Kidney epithelial cell (primary cell): Measurements from ENCODE around the gene AGPAT3. TPM values are rescaled to one million over a fixed set of nuclear protein-coding genes. Genes with fewer than 3 reads are reported as not detected.

Experiments used
- DNase-seq: peaks from one replicate; pipeline ENCODE4 v3.0.0-alpha.2; 2010; ENCODE audit warnings: low read depth
- H3K27me3 ChIP-seq: 2 replicates; pipeline ENCODE4 v1.6.0; 2011; ENCODE audit warnings: low read length; ENCODE audit not compliant: control insufficient read depth, insufficient read depth
- H3K36me3 ChIP-seq: 2 replicates; pipeline ENCODE4 v1.5.1; 2011; ENCODE audit warnings: low read length; ENCODE audit not compliant: control insufficient read depth, insufficient read depth
- H3K4me3 ChIP-seq: 2 replicates; pipeline ENCODE4 v1.5.1; 2011; ENCODE audit warnings: low read depth, mild to moderate bottlenecking, control low read depth, low read length
- total RNA-seq: library from RNA; depleted of rRNA; stranded (reverse); fragments of >200 nt; gene quantifications from 2 replicates; pipeline ENCODE4 v1.2.3, GENCODE V29; 2015
- TF ChIP-seq, protein P1 (sequence below): IDR thresholded peaks from 2 replicates; pipeline ENCODE4 v1.5.1; 2011; ENCODE audit warnings: mild to moderate bottlenecking, moderate library complexity, low read length, control low read depth, inconsistent platforms; ENCODE audit not compliant: insufficient read depth, poor library complexity, severe bottlenecking

AGPAT3 gene
- total RNA-seq, 1 donor from 2014 or later, result 62.3 TPM

DNA sequence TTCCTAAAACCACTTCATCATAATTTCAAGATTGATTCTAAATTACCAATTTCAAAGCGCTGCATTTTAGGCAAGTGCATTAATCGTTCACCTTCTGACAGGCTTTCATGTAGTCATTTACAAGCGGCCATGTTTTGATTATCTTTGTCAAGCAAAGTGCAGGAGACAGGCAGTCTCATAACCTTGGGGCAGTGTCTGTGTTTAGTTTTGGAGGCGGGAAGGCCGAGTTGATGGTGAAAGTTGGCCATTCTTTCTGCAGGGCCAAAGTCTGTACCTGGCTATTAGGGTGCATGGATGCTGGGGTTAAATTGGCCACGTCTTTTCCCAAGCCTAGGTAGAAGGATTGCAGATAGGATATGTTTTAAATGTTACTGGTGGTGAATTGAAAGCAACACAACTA is 2.9 kb downstream of the AGPAT3 start:
- Histone ChIP-seq H3K36me3 (no peaks in the 10 kb centered on the region), H3K4me3 (no peak overlapping the region), H3K27me3 (no peaks in the 10 kb centered on the region)
- TF ChIP-seq, protein P1, sequence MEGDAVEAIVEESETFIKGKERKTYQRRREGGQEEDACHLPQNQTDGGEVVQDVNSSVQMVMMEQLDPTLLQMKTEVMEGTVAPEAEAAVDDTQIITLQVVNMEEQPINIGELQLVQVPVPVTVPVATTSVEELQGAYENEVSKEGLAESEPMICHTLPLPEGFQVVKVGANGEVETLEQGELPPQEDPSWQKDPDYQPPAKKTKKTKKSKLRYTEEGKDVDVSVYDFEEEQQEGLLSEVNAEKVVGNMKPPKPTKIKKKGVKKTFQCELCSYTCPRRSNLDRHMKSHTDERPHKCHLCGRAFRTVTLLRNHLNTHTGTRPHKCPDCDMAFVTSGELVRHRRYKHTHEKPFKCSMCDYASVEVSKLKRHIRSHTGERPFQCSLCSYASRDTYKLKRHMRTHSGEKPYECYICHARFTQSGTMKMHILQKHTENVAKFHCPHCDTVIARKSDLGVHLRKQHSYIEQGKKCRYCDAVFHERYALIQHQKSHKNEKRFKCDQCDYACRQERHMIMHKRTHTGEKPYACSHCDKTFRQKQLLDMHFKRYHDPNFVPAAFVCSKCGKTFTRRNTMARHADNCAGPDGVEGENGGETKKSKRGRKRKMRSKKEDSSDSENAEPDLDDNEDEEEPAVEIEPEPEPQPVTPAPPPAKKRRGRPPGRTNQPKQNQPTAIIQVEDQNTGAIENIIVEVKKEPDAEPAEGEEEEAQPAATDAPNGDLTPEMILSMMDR, result no peak
- no peak for DNase-seq

DNA sequence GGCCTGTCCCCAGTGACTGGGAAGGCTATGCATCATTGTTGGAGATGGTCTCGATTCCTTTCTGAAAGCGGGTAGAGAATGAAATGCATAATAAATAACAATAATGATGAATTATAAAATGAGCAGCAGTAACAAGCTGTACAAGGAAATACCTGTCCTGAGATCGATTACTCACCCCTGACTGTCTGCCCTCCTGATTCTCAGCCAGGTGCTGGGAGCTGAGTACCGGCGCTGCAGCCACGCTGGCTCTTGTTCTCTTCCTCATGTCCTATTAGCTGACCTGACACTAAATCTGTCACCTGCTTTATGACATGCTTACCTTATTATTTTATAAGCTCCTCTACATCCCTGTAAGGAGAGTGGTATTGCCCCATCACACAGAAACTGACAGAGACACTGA is 3.4 kb downstream of the AGPAT3 start:
- Histone ChIP-seq H3K27me3 (no peaks in the 10 kb centered on the region), H3K36me3 (no peaks in the 10 kb centered on the region), H3K4me3 (no peak overlapping the region)
- no peak for DNase-seq
- TF ChIP-seq, protein P1, result no peak

DNA sequence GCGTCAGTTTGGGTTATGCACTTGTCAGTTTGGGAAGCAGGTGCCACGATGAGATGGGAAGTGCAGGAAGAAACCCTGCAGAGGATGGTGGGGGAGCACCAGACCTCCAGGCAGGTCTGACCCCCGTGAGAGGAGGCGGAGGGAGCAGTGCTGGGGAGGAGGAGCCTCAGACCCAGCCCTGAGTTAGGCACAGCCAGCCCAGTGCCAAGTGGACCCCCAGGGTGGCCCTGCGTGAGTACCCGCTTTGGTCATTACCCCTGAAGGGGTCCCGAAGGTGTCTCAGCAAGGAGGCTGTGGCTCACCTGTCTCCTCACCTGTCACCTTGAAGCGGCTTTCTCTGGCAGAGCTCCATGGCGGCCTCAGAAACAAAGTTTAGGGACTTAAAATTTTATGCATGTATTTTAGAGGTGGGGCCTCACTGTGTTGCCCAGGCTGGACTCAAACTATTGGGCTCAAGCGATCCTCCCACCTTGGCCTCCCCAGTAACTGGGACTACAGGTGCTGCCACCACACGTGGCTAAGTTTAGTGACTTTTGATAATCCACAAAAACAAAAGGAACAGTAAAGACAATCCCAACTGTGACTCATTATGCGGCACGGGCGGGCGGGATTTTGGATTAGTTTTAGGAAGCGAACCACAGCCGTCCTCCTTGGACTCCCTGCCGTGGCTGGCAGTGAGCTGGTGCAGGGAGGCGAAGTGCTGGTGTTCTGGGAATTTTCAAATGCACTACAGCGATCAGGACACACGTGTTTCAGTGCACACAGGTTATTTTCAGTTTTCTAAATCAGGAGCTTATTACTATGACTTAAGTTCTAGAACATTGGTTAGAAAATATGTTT is 4.7 kb downstream of the AGPAT3 start:
- no peak for DNase-seq
- TF ChIP-seq, protein P1, result no peak
- H3K36me3 ChIP-seq, result no peaks in the 10 kb centered on the region
- H3K27me3 ChIP-seq, result no peaks in the 10 kb centered on the region
- no peak overlapping the region for H3K4me3 ChIP-seq

DNA sequence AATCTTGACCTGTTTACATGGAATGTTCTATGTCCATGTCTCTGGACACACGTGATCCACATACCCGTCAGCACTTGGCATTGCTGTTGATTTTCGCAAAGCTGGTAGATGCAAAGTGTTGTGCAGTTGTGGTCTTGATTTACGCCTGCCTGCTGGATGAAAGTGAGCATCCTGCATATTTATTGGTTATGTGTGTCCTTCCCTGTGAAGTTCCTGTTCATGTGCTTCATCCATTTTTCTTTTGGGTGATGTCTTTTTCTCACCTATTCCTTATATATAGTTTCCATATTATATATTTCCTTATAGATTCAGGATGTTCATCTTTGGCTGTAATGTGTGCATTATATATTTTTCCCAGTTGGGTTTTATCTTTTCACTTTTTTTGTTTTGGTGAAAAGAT is 6.5 kb downstream of the AGPAT3 start:
- Histone ChIP-seq H3K4me3 (no peak overlapping the region), H3K27me3 (no peaks in the 10 kb centered on the region), H3K36me3 (no peaks in the 10 kb centered on the region)
- TF ChIP-seq, protein P1, result no peak
- DNase-seq, result no peak

DNA sequence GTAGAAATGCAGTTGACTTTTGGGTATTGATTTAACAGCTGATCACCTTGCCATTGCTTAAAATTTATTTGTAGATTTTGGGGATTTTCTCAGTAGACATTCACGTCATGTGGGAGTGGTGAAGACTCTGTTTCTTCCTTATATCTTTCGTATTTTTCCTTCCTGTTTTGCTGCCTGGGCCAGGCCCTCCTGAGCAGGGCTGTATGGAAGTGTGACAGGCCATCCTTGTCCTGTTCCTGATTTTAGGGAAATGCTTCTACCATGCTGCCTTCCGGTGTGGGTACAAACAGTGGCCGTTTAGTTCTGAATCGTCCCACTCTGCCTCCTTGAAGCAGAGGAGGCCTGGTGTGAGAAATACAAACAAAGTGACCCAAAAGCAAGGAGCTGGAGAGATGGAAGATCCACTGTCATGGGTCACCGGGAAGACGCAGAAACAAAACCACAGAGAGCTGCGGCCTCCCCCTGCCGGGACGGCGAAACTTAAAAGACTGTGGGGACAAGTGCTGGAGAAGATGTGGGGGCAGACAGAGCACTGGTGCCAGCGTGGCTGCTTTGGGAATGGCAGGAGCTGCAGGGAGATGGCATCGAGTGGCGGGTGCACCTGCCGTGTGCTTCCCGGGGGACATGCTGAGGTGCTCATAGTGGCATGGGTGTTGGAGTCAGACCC is 7.6 kb downstream of the AGPAT3 start:
- Histone ChIP-seq H3K36me3 (no peaks in the 10 kb centered on the region), H3K4me3 (no peak overlapping the region), H3K27me3 (no peaks in the 10 kb centered on the region)
- TF ChIP-seq, protein P1, result no peak
- DNase-seq, result no peak
